CD4-positive, alpha-beta T cell treated with Interleukin-17A for 4 hours (primary cell): Measurements from ENCODE around the gene DEXI.

Source experiments
- DNase-seq: peaks from one replicate; pipeline ENCODE4 v3.0.0-alpha.2; 2020; ENCODE audit warnings: mixed read lengths

Gene DEXI

GRCh38 chr16:10942352-10943063 is at the start of gene DEXI:
Gene DEXI (minus strand): TSS chr16:10942468. CDS start chr16:10942005, 463 bp downstream.
- peak; percentile 95 for DNase-seq

DNA sequence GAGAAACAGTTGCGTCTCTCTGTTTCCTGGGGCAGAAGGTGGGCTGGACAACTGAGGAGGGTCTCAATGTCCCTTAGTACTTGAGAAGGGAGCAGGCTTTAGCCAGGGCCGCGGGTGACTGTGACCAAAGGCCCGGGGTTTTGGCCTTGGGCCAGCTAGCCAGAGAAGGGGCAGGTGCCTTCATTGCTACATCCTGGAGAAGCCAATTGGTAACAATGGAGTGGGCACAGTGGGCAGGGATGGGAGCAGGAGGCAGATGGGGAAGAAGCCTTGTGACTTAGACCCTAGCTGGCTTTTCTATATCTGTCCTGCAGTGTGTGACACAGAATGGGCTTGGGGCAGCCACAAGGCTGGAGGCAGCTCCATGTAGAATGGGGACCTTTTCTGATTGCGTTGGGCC is 48.1 kb upstream of the DEXI start:
- no peak for DNase-seq

- DNase-seq = no peak
Observed at GRCh38 chr16:10989559-10989958, 47.3 kb upstream of the DEXI start.

DNA sequence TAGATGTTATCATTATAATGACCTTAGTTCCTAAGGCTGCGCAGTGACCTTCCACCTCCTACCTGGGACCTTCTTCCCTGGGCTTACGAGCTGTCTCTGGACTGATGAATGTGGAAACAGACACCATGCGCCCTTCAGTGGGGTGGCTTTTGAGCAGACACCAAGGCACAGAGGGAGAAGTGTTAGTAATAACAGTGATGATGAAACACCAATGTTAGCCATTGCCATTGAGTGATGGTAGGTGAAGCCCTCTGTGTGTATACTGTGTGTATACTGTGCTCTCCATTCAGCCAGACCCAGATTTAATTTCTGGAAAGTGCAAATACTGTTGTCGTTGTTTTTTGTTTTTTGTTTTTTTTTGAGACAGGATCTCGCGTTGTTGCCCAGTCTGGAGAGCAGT is 46.6 kb upstream of the DEXI start:
- no peak for DNase-seq

GRCh38 chr16:10988164-10988803 is 46.0 kb upstream of the DEXI start:
- peak; percentile 48 for DNase-seq

DNA sequence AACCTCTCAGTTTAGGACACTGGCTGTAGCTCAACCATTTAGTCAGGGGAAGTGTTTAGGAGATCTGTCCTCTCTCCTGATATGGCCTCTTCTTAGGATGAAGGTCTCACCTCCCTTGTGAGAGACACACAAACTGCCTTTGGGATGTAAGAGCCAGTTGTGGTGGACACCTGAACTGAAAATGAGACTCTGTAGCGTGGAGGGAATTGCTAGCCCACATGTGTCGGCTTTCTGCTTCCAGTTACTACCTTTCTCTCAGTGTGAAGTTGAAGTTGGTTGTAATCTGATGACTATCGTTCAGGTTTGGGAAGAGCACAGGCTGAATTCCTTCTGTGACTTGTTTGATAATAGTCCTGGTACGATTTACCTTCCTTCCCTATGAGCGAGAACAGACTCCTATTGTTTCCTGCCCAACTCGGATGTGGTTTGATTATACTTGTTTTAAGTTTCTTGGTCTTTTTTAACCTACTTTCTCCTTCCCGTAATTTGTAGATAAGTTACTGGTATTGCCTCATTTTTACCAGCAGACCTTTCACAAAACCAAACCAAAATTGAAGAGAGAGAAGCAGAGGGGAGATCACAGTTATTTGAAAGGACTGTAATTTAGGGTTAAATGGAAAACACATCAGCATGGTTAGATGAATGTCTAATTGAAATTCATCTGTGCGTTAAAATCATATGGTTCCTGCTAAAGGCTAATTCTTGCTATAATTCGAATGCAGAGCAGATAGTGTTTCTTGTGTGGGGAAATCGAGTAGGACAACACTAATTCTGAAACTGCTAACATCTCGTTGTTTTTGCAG is 45.3 kb upstream of the DEXI start:
- no peak for DNase-seq

- DNase-seq = no peak
Observed at GRCh38 chr16:10984509-10984908, 42.2 kb upstream of the DEXI start.

GRCh38 chr16:10983159-10983558 is 40.9 kb upstream of the DEXI start:
- peak; percentile 34 for DNase-seq

DNA sequence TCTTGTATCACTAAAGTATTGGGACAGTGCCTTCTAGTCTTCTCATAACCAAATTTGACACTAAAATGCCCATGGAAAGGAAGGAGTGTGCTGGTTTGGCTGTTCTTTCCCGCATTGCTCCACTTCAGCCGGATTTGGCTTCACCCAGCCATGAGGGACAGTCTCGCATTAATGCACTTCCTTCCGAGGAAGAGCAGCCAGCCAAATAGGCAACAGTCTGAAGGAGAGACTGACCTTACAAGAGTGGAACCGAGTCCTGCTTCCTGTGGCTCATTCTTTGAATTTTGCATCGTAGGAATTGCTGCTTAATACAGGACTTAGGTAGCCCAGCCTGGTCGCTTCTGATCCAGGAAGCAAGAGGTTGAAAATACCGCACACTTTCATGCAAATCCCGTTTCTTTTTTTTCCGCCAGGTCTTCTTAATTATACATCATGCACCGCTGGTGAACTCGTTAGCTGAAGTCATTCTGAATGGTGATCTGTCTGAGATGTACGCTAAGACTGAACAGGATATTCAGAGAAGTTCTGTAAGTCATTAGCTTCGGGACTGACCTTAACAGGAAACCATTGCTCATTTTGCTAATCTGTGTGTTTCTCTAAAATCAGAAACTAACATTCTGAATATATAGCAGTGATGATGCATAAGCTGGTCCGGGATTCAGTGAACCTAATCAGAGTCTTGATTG is 40.3 kb upstream of the DEXI start:
- no peak for DNase-seq

- peak; percentile 37 for DNase-seq
Observed at GRCh38 chr16:10981697-10982216, 39.5 kb upstream of the DEXI start.

GRCh38 chr16:10980813-10981212 is 38.5 kb upstream of the DEXI start:
- no peak for DNase-seq

- no peak for DNase-seq
Observed at GRCh38 chr16:10979717-10980601, 37.7 kb upstream of the DEXI start.

GRCh38 chr16:10978871-10979446 is 36.7 kb upstream of the DEXI start:
- no peak for DNase-seq

- DNase-seq = no peak
Observed at GRCh38 chr16:10978124-10978523, 35.9 kb upstream of the DEXI start.

GRCh38 chr16:10976634-10977033 is 34.4 kb upstream of the DEXI start:
- no peak for DNase-seq

- DNase-seq = no peak
Observed at GRCh38 chr16:10972819-10973464, 30.7 kb upstream of the DEXI start.

GRCh38 chr16:10972108-10972818 is 30.0 kb upstream of the DEXI start:
- no peak for DNase-seq

DNA sequence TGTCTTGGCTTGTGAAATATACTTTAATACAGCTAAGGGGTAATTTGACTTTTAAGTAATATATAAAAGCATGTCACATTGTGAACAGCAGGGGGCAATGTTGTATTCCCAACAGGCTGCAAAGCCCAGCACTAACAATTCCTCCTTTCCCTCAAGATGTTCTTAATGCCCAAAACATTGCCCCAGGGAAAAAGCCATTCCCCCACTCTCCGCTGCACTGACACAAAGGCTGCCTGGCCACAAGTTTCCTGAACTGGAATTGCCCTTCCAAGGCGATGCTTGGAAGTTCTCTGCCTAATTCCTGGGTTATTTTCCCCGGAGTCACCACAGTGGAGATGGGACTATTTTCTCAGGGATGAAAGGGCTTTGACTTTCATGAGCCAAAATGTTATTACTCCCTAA is 29.3 kb upstream of the DEXI start:
- DNase-seq = peak; percentile 56

GRCh38 chr16:10970065-10970464 is 27.8 kb upstream of the DEXI start:
- DNase-seq = no peak

GRCh38 chr16:10969615-10970014 is 27.3 kb upstream of the DEXI start:
- DNase-seq = no peak
